IPS DF 19.7 (cell line): ENCODE measurements around the gene GCNT2.
"Not testable (repeated sequence)": the region's sequence is repeated elsewhere in the genome, so short reads cannot be mapped to it uniquely, and the experiment has no call there.

ENCODE experiments used
- DNase-seq: peaks from one replicate; pipeline ENCODE4 v3.0.0-alpha.2; 2013; ENCODE audit warnings: low read depth, low spot score

Gene GCNT2

GRCh38 chr6:10547809-10548208 is 26.7 kb downstream of the GCNT2 start:
- no peak for DNase-seq

DNA sequence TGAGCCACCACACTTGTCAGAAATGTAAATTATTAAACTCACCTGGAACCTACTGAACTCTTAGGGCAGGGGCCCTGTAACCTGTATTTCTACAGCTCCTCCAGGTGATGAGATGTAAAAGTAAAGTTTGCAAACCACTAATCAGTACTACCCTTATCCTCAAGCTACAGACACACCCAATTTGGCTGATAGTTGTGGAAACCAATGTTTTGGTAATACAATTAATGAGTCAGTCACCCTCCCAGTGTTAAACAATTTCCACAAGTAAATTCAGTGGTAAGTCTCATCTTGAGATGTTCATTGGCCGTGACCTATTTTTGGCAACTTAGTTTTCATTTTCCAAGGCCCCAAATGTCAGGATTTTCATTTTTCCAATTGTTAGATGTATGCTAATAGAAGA is 29.6 kb downstream of the GCNT2 start:
- DNase-seq = no peak

DNA sequence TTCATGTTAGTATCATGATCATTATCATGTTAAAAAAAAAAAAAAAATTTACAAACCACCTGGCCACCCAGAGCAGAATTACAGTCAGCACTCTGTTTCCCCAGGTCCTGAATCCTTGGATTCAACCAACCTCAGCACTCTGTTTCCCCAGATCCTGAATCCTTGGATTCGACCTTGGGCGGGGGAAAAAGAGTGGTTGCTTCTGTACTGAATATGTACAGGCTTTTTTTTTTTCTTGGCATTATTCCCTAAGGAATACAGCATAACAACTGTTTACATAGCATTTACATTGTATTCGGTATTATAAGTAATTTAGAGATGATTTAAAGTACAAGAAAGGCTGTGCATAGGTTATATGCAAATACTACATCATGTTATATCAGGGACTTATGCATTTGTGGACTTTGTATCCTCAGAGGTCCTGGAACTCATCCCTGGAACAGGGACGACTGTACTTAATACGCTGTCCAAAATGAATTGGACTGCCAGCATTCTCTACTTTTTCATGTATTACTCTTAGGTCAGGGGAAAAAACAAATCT is 31.2 kb downstream of the GCNT2 start:
- no peak for DNase-seq

GRCh38 chr6:10553871-10554270 is 32.7 kb downstream of the GCNT2 start:
- DNase-seq = no peak

DNA sequence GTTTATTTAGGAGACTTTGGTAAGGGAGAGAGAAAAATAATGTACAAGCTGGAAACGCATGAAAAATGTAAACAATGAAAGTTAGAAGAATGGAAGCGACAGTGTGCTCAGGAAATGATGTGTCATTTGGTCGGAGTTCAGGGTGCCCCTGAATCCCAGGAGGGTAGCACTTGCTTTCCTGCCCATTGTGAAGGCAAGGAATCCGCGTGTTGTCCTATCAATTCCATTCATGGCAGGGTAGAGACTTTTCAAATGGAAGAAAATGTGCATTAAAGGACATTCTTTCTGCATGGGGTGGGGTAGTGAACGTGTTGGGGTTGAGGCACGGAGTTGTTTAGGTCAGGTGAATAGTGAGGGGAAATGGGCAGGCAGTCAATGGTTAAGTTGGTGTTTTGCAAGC is 33.7 kb downstream of the GCNT2 start:
- DNase-seq = no peak

DNA sequence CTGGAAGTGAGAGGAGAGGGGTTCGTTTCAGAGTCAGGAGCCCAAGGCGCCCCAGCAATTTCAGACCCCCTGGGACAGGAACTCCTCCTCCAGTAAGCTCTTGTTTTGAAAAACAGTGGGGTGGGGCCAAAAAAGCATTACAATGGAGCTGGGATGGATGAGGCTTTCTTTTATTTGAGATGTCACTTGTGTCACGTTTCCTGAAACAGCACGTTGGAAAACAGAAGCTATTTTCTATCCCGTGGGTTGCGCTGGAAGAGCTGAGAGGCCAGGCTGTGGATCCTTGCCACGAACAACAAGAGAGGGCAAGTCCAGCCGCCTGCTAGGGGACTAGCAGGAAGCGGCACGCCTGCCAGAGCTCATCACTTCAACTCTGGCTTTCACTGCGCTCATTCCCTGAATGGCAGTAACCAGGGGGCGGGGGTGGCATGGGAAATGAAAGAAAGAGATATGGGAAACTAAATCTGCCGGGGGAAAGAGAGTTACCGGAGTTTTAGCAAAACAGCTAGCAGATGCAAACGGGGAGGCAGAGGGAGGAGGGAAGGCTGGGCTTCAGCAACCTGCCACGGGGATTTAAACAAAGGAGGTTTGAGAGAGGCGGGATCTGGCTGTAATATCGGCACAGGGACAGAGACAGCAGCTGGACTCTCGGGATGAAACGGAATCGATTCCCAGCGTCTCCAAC is 34.6 kb downstream of the GCNT2 start:
- DNase-seq = peak; percentile 68

GRCh38 chr6:10556589-10556988 is 35.4 kb downstream of the GCNT2 start:
- DNase-seq = no peak

- no peak for DNase-seq
Observed at GRCh38 chr6:10556992-10557391, 35.8 kb downstream of the GCNT2 start.

- no peak for DNase-seq
Observed at GRCh38 chr6:10557913-10558312, 36.8 kb downstream of the GCNT2 start.

DNA sequence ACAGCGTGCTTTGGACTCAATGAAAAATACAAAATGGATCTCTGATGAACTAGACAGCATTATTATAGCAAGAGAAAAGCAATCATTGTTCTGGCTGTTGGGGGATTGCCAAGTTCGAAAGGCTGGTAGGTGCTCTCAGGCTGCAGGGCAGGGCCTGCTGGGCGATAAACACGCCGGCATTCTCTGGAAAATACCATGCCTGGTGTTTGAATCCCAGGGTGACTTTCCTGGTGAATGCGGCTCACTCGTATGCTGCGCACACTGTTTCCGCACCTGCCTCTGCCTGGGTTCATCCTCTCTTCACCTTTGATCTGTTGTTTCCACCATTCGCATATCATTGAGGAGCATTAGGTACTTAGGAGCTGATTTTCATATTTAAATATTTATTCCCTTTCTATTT is 37.4 kb downstream of the GCNT2 start:
- DNase-seq = no peak

DNA sequence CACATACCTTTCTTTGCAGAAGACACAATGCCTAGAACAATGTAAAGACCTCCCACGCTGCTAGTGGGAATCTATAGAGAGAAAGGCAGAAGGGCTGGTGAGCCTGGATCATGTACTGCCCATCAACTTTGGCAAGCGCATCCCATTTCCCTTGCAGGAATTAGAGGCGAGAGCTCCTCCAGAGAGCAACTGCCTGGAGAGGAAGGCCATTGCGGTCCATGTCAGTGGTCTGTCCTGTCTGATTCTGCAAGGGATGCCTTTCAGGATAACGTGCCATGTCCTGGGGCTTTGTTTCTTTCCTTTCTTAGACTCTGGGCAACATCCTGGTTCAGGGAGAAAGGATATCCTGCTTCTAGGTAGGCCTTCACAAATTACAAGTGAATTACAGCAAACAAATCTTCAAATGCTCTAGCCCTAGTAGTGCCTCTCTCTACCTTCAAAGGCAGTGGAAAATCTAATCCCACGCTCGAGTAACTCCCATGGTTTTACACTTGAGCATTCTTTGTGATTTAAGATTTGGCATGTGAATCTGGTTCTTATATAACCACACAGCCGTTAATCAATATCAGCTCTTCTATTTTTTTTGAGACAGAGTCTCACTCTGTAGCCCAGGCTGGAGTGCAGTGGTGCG is 38.5 kb downstream of the GCNT2 start:
- DNase-seq = no peak

- no peak for DNase-seq
Observed at GRCh38 chr6:10561611-10562199, 40.6 kb downstream of the GCNT2 start.

DNA sequence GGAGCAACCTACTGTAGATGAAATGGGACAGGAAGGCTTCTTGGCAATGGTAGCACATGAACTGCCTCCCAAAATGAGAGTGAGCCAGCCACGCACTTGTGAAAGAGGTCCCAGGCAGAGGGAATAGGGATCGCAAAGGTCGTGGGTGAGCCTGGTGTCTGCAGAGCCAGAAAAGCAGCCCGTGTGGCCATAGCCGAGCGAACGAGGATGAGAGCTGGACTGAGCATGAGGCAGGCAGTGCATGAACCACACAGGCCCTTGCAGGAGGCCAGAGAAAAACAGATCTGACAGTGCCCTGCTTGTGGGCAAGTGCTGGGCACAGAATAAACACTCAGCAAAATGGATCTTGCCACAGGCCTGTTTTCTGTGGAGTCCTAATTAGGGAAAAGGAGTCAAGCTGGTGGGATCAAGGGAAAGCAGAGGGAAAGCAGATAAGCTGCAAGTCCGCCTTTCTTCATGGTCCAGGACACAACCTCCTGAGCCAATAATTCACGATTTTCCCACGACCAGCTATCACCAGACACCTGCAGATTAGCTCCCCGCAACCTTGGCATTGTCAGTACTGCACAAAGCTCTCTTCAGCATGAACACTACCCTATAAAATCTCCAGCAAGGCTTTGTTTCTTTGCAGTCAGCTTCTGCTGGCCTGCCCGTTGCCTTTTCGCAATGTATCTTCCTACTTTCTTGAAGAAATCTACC is 44.0 kb downstream of the GCNT2 start:
- no peak for DNase-seq

GRCh38 chr6:10565913-10566312 is 44.8 kb downstream of the GCNT2 start:
- no peak for DNase-seq

- no peak for DNase-seq
Observed at GRCh38 chr6:10567256-10568026, 46.3 kb downstream of the GCNT2 start.

- no peak for DNase-seq
Observed at GRCh38 chr6:10569392-10570127, 48.4 kb downstream of the GCNT2 start.

- not testable (repeated sequence) for DNase-seq
Observed at GRCh38 chr6:10575519-10575918, 54.4 kb downstream of the GCNT2 start.

DNA sequence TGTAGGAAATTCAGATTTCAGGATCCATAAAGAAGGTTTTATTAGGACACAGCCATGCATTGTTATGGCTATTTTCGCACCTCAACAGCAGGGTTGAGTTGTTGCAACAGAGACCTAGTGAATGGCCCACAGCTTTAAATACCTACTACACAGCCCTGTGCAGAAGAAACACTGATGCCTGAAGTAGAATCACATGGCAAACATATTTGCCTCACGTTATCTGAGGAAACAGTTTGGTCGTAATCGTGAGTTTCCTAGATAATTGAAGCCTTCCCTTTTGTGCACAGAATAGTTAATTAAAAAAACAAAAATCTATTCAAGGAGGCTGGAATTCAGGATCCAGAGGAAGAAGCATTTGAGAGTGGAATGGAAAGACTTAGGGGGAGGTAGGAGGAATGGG is 55.1 kb downstream of the GCNT2 start:
- no peak for DNase-seq

DNA sequence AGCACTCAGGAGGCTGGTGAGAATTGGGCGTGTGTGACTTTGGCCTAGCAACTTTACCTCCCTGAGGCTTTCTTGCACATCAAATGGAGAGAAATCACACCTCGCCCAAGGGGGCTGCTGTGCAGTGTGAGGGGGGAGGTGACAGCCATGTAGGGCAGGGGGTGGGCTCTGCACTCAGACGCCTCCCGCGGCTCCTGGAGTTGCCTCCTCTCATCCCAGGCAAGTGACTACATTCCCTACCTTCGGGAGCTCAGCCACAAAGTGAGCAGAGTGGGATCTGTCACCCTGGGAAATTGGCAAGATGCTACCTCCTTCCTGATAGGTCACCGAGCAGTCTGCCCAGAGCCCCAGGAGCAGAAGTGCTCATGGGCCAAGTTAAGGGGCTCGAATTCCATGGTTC is 56.0 kb downstream of the GCNT2 start:
- DNase-seq = no peak

- DNase-seq = no peak
Observed at GRCh38 chr6:10578723-10579122, 57.6 kb downstream of the GCNT2 start.

DNA sequence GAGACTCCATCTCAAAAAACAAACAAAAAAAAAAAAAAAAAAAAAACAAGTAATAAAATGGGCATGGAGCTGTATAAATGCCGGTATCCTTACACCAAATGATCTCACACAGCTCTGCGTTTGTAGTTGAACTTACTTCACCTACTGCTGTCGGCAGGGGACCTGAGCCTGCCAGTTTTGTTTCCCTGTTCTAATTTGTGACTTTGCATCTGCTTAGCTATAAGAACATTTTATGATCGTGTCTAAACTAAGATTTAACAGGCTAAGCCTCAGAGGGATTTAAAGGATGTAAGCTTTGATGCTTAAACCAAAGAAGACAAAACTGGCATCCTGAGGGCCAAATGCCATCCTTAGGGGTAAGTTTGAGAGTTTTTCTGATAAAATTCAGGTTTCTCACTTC is 58.7 kb downstream of the GCNT2 start:
- DNase-seq = no peak
